NCI-H526 (cell line): Measurements from ENCODE around the gene SYT14.

ENCODE experiments used
- DNase-seq, 2 experiments: peaks; one replicate each; lab custom pipeline; 2025; lab: John Stamatoyannopoulos, UW

SYT14 gene

DNA sequence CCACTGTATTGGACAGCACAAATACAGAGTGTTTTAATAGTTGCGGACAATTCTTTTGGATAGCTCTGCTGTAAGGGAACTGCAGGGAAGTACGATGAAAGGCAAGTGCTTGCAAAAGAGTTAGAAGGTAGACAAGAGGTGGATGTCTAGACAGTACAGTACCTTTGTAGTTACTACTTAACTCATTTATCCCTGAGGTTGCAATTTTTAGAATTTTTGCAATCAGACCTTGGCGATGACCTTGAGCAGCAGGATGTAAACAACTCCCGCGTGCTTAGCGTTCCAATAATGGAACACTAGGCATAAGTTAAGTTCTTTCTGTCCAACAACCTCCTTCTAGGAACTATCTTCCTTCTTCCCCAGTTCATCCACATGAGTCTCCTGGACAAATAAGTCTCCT lies 1.9 kb upstream of the SYT14 start:
- DNase-seq = no peak

DNA sequence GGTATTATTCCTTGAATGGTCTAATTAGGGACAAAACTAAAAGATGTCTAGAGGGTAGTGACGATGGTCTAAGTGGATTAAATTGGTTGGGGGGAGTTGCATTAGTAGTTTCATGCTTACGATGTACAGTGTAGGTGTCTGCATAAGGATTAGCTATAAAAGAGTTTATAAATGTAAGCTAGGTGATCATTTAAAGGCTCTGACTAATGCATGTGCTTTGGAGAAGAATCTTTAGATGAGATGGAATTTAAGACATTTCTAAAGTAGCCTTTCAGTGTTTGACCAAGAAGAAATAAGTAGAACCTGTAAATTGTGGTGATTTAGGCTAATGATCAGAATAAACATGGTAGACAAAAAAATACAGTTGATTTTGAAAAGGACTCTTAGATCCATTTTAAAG lies 7.4 kb downstream of the SYT14 start:
- no peak for DNase-seq

DNA sequence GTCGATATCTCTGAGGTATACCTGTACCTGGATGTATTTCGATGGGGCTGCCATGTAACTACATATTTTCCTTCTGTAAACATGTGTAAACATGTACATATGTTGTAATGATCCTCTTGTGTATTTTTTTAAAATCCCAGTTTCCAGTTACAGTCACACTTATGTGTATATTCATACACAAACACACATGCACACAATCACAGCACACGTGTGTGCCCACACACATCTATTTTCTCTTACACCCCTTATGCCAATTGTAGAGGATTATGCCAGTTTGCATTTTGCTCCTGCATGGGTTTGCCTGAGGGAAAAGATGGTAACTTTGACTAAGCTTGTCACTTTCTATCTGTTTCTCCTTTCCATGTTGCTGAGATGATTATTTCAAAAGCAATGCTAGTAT lies 10.1 kb downstream of the SYT14 start:
- no peak for DNase-seq

DNA sequence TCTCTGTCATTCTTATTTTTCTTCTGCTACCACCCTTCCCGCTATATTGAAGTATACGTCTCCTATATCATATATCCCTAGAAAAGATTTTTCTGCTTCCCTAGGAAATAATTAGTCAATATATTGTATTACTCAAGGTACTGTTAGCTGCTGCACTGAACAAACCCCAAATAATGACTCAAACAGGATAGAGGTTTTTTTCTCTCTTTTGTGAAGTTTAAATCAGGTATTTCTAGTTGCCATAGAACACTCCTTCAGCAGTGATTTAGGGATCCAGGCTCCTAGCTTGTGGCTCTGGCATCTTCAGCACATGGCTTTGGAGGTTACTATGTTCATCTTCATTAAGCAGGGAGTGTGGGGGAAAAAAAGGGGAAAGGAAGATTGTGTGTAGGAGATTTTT lies 18.1 kb downstream of the SYT14 start:
- no peak for DNase-seq

DNA sequence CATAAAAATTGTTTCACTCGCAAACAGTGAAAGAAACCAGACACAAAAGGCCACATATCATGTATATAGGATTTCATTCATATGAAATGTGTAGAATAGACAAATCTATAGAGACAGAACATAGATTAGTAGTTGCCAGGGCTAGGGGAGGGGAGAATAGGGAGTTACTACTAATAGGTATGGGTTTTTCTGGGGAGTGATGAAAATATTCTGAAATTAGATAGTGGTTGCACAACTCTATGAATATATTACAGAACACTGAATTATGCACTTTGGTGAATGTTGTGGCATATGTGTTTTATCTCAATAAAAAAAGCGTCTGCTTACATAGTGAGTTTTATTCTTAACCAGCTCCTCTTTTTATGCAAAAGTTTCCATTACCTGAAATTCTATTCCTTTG lies 21.6 kb downstream of the SYT14 start:
- DNase-seq = no peak

DNA sequence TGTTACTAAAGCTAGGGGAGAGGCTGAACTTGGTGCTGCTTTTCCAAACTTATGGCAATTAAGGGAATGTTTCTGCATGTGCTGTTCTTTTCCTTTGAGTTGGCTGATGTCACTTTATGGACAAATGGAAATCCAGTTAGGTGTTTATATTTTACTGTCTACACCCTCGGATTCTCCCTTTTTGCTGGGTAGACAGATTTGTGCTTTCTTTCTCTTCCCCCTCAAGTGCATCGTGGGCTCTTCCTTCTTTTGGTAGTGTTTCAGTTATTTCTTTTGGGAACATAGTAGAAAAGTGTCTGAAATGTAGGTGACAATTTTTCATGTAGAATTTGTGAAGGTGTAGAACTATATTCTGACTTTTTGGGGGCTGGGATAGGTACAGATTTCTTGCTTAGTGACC lies 22.9 kb downstream of the SYT14 start:
- no peak for DNase-seq

DNA sequence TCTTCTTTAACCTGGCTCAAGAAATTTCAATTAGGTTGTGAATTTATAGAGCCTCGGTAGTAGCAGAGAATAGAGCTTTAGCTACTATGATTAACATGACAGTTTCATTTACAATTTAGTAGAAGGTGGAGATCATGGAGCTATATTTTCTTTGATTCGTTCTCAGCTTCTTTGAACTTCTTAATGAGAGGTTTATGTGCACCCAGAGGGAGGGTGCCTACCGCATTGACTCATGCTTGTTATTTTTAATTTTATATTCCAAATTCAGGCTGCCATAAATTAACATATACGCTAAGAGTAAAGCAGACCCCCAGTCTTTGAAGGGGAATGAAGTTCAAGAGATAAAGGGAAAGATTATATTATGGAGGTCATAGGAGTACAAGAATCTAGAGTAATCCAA lies 24.4 kb downstream of the SYT14 start:
- no peak for DNase-seq

DNA sequence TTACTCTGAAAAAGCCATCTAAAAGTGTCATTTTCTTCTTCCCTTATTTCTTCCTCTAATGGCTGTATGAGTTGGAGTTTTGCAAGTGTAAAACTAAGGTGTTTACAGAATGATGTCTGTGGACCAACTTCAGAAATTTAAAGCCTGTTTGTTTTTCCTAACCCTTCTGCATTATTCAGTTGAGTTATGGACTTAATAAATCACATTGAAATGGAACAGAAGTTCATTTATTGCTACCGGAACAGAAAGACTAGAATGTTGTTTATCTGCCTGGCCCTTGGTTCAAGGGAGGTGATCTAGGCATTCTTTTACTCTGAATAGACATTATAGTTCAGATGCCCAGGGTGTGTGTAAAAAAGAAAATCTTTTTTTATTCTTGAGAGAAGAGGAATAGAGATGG lies 24.8 kb downstream of the SYT14 start:
- DNase-seq = no peak

DNA sequence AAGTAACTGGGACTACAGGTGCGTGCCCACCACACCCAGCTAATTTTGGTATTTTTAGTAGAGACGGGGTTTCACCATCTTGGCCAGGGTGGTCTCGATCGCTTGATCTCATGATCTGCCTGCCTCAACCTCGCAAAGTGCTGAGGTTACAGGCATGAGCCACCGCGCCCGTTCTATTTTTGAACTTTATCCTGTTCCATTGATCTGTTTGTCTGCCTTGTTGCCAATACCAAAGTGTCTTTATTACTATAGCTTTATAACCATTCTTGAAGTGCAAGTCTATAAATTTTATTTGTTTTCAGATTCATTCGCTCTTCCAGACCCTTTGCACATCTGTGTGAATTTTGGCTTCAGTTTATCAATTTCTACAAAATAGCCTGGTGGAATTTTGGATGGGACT lies 28.0 kb downstream of the SYT14 start:
- no peak for DNase-seq

DNA sequence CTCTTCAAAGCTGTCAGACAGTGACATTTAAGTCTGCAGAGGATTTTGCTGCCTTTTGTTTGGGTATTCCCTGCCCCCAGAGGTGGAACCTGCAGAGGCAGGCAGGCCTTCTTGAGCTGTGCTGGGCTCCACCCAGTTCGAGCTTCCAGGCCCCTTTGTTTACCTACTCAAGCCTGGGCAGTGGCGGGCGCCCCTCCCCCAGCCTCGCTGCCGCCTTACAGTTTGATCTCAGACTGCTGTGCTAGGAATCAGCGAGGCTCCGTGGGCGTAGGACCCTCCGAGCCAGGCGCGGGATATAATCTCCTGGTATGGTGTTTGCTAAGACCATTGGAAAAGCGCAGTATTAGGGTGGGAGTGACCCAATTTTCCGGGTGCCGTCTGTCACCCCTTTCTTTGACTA lies 40.7 kb downstream of the SYT14 start:
- peak; percentile 27 to 41 for DNase-seq

DNA sequence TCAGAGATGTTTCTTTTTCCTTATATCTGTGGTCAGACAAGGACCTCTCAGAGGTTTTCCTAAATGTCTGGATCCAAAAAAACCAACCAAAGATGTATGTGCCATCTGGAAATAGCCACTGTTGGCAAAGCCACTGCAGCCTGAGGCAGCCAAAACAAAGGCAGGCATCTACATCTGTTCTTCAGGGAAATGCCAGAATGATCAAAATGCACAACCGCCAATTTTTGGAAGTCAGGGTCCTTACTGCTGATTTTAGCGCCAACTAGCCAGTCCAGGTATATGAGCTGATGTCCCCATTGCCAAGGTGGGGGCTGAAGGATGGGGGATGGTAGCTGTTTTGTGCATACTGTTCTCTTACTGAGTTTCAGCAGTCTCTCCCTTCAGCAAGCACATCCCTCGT lies 45.9 kb downstream of the SYT14 start:
- DNase-seq = no peak

DNA sequence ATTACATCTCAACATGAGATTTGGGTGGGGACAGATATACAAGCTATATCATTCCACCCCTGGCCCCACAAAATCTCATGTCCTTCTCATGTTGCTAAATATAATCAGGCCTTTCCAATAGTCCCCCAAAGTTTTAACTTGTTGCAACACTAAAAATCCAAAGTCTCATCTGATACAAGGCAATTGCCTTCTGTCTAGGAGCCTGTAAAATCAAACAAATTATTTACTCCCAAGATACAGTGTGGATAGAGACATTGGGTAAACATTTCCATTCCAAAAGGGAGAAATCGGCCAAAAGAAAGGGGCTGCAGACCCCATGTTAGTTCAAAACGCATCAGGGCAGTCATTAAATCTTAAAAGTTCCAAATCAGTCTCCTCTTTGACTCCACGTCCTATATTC lies 47.0 kb downstream of the SYT14 start:
- DNase-seq = no peak

DNA sequence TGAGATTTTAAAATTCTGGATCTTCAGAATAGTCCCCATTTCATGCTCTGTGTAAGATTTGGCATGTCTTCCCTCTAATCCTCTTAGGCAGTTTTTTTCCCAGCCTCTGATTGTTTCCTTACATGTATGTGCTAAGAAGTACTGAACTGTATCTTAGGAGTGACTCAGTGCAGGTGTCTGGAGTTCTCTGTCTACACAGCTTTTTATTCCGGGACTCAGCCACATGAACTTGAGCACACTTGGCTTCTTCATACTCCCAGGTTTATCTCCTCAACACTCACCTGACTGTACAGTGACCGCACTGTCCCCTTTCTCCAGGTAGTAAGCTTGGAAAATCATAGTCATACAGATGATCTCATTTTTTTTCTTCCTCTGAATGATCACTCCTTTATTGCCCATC lies 50.7 kb downstream of the SYT14 start:
- no peak for DNase-seq

DNA sequence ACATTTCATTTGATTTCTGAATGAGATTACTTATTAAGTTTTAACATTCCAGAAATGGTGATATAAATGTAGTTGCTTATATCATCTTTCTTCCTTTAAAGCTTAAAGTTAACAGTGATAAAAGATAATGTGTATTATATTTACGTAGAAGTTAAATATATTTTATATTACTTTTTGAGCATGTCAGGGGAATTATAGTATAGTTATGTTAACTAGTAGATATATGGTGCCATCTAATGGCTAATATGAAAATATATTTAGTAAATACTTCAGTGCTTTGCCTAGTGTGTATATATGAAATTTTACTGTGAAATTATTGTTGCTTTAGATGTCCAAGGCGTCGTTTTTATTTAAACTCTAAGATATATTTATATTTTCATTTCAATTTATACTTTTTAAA lies 51.5 kb downstream of the SYT14 start:
- peak in 1 of 2 experiments; percentile 12 for DNase-seq

DNA sequence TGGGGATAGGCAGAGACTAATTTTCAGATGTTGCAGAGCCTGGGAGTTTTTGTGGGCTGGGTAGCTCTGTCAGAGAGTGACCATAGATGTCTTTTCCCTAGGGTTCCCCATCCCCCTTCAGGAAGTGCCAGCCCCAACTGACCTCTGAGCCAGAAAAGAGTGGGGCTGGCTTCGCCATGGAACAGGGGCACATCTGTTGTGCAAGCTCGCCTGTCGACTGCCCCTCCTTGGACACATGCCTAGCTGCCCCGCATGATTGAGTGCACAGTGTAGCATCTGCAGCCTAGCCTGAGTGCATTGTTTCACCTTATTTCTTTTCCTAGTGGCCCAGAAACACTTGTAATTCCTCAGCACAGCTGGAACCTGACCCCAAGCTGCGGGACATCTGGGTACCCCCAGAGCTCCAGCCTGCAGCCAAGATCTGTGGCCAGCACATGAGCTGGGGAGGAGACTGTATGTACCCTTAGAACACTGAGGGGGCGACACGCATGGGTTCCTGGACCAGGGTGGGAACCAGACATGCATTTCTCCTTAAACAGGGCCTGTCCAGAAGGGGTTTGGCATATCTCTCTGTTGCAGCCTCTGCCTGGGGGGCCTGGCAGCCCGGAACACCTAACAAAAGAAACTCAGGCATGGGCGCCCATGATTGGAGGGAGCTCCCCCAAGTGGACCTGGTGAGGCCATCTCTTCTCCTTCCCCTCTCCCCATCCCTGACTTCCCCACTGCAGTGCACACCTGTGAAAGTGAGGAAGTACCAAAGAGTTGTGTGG lies 55.2 kb downstream of the SYT14 start:
- no peak for DNase-seq

DNA sequence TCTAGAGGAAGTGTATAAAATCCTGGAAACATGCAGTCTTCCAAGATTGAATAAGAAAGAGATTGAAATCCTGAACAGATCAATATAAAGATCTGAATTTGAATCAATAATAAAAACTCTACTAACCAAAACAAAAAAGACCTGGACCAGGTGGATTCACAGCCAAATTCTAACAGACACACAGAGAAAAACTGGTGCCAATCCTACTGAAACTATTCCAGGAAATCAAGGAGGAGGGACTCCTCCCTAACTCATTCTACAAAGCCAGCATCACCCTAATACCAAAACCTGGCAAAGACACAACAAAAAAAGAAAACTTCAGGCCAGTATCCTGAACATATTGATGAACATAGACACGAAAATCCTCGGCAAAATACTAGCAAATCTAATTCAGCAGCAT lies 58.3 kb downstream of the SYT14 start:
- DNase-seq = no peak

DNA sequence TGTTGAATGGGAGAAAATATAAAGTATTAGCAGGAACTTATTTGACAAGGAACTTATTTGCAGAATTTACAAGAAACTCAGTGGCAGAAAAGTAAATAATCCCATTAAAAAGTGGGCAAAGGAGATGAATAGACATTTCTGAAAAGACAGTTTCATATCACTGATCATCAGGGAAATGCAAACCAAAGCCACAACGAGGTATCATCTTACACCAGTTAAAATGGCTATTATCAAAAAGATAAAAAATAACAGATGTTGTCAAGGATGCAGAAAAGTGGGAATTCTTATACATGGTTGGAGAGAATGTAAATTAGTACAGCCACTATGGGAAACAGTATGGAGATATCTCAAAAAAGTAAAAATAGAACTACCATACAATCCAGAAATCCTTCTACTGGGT lies 61.0 kb downstream of the SYT14 start:
- no peak for DNase-seq

DNA sequence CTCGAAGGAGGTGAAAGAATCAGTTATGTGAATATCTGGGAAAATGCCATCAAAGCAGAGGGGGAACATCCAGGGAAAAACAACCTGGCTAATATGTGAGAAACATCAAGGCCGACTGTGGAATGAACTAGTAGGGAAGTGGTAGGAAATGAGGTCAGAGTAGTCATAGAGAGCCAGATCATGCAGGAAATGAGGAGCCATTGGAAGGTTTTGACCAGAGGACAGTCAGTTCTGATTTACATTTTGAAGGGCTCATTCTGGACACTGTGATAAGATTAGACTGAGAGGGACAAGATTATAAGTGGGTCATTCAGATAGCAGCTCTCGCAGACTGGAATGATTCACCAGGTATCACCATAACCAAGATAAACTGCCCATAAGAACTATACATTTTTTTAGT lies 63.7 kb downstream of the SYT14 start:
- no peak for DNase-seq

DNA sequence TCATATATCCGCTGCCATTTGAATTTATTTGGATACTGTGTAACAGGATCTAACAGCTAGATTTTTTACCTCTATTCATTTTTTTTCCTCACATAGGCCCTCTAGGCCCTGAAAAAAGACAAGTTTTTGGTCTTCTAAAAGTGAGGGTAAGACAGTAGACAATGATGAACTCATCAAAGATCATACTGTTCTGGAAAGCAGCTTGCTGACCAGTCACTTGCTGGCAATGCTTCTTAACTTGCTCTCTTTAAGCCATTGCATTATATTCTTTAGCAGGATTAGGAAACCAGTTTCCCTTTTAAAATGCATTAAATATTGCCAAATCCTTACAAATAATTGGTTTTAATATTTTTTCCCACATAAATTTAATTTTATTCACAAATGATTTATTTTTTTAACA lies 65.5 kb downstream of the SYT14 start:
- no peak for DNase-seq

DNA sequence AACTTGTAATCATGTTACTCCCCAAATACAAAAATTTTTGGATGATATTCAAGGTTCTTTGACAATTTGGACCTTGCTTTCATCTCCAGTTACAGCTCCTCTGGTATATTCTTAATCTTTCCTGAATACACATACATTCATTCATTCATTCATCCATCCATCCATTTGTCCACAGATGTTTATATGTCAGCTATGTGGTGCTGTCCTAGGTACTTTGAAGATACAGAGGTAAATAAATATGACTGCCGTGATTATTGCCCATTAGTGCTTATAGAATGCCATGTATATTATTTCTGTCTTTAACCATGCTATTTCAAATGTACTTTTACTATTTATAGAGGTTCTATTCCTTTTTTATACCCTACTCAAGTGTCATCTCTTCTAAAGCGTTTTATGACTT lies 72.1 kb downstream of the SYT14 start:
- no peak for DNase-seq

DNA sequence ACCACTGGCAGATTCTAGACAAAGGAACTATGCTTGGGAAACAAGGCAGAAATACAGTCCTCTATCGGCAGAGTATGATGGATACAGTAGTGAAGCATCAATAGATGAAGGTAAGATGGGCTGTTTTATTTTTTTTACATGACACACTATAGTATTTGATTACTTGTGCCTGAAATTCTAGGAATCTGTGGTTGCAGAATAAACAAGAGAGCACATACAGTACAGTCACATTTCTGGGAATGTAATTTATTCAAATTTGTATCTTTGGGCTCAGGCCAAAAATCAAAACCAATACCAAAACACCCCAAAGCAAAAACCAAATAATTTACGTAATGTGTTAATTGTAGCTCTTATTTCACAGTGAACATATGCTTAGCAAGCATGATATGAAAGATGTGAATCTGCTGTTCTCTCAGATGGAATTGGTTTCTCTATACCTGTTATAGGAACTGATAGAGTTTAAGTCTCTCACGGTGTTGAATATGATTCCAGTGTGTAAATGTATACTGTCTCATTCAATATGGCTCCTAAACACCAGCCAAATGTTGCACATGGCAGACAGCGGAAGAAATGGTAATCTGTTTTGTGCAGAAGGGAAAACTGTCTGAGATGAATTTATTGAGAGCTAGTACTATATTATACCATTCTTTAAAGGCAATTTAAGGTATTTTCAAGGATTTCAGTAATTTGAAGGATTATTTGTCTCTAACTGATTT lies 83.3 kb downstream of the SYT14 start:
- DNase-seq = no peak

DNA sequence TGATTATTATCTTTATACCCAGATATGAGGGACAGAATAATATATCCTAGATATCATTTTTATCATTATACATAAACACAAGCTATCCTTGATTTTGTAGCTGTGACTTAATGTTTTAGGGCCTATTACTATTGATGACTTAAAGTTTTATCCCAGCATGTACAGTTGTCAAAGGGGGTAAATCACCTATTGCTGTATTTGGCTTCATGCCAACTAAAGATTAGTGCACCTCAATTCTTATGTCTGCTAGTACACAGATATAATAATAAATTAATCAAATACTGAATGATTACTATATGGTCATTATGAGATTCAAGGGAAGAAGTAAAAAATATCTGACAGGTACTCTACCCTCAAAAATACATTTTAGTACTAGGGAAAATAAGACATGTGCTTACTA lies 84.0 kb downstream of the SYT14 start:
- DNase-seq = no peak

DNA sequence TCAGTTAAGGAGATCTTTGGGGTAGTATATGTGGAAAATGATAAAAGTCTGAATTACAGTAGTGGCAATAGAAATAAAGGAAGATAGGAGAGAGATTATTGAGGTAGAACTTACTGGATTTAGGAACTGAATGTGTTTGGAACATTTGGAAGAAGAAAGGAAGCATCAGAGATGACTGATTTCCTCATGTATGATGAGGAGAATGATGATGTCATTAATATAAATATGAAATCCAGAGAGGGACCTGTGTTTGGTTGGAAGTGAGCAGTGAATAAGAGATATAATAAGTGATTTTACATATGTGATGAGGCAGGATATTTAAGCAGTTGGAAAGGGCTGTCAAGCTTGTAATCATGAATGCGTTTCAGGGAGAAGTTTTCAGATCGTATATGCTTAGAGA lies 86.3 kb downstream of the SYT14 start:
- DNase-seq = no peak

DNA sequence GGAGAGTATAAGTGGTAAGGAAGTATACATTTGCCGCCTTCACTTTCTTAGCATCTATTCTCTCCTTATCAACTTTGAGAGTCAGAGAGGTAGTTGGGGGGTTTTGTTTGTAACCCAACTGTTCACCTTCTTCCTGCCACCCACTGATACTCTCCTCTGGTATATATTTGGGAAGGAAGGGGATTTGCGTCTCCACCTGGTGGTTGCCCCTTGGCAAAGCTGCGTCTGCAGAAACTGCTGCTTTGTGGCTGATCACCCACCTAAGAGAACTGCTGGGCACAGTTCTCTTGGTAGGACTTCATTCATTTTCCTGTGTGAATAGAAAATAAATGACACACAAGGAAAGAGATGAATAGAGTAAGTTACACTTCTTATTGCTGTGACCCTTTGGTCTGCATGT lies 87.0 kb downstream of the SYT14 start:
- DNase-seq = no peak
